Suprapubic skin (tissue), 4 donors: Measurements from ENCODE around the gene CEP76.

Experiments
- EP300 ChIP-seq: sonication (generic); formaldehyde crosslinking; IDR thresholded peaks from one replicate; pipeline ENCODE4 v1.6.1; 2017; ENCODE audit warnings: antibody characterized with exemption
- POLR2A ChIP-seq, 2 donors: fragments of 450-650 bp; IDR thresholded peaks; one replicate each; pipeline ENCODE4 v1.6.1; 2017; ENCODE audit warnings: antibody characterized with exemption in 2 of 2, mild to moderate bottlenecking in 2 of 2, moderate library complexity in 2 of 2
- POLR2AphosphoS5 ChIP-seq, 3 donors: sonication (generic); formaldehyde crosslinking; IDR thresholded peaks; one replicate each; pipeline ENCODE4 v1.6.1; 2017; ENCODE audit warnings: antibody characterized with exemption in 3 of 3
- TF ChIP-seq, protein P1 (sequence below), 2 donors: fragments of 200-600 bp in 1 of 2; fragments of 450-650 bp in 1 of 2; sonication (generic) in 1 of 2; IDR thresholded peaks; one replicate each; pipeline ENCODE4 v1.5.1; 2016 to 2019; ENCODE audit warnings: antibody characterized with exemption in 2 of 2, mild to moderate bottlenecking in 1 of 2, moderate library complexity in 1 of 2

GRCh38 chr18:12659904-12660605 is 42.5 kb downstream of the CEP76 start:
- TF ChIP-seq, protein P1, sequence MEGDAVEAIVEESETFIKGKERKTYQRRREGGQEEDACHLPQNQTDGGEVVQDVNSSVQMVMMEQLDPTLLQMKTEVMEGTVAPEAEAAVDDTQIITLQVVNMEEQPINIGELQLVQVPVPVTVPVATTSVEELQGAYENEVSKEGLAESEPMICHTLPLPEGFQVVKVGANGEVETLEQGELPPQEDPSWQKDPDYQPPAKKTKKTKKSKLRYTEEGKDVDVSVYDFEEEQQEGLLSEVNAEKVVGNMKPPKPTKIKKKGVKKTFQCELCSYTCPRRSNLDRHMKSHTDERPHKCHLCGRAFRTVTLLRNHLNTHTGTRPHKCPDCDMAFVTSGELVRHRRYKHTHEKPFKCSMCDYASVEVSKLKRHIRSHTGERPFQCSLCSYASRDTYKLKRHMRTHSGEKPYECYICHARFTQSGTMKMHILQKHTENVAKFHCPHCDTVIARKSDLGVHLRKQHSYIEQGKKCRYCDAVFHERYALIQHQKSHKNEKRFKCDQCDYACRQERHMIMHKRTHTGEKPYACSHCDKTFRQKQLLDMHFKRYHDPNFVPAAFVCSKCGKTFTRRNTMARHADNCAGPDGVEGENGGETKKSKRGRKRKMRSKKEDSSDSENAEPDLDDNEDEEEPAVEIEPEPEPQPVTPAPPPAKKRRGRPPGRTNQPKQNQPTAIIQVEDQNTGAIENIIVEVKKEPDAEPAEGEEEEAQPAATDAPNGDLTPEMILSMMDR (IDR thresholded peaks at IDR 0.05): peak; percentile 82 to 89
- TF ChIP-seq POLR2A (IDR thresholded peaks at IDR 0.05): no peak
- no peak for TF ChIP-seq EP300
- no peak for TF ChIP-seq POLR2AphosphoS5 (IDR thresholded peaks at IDR 0.05)
